DOHH2 (cell line): ENCODE results near the gene SRSF2.
"Not testable (repeated sequence)": the region's sequence is repeated elsewhere in the genome, so short reads cannot be mapped to it uniquely, and the experiment has no call there.

Experiments
- H3F3A ChIP-seq: fragments of 200-600 bp; sonication (generic), shearing (Covaris generic); 2 replicates; pipeline ENCODE4 v1.6.0; 2016; ENCODE audit warnings: antibody characterized with exemption, mild to moderate bottlenecking; ENCODE audit not compliant: control insufficient read depth, insufficient read depth
- H3K27ac ChIP-seq: fragments of 200-600 bp; sonication (generic); 2 replicates; pipeline ENCODE4 v1.5.1; 2014; ENCODE audit warnings: low read depth, mild to moderate bottlenecking, low read length, moderate library complexity
- H3K27me3 ChIP-seq: fragments of 200-600 bp; sonication (generic); 2 replicates; pipeline ENCODE4 v1.6.1; 2014; ENCODE audit warnings: mild to moderate bottlenecking, low read length, mixed read lengths; ENCODE audit not compliant: control insufficient read depth
- H3K36me3 ChIP-seq: fragments of 200-600 bp; sonication (generic); 2 replicates; pipeline ENCODE4 v1.6.1; 2014; ENCODE audit warnings: mild to moderate bottlenecking, low read length, moderate library complexity, mixed read lengths; ENCODE audit not compliant: control insufficient read depth
- H3K4me1 ChIP-seq: fragments of 200-600 bp; sonication (generic); 2 replicates; pipeline ENCODE4 v1.6.1; 2014; ENCODE audit warnings: mild to moderate bottlenecking, low read length, mixed read lengths; ENCODE audit not compliant: control insufficient read depth
- H3K4me2 ChIP-seq: fragments of 200-600 bp; sonication (generic); 2 replicates; pipeline ENCODE4 v1.6.0; 2014; ENCODE audit warnings: mild to moderate bottlenecking, low read length, moderate library complexity
- H3K4me3 ChIP-seq: fragments of 200-600 bp; sonication (generic); 2 replicates; pipeline ENCODE4 v1.5.1; 2014; ENCODE audit warnings: mild to moderate bottlenecking, low read length, mixed read lengths
- H3K79me2 ChIP-seq: fragments of 200-600 bp; sonication (generic); 2 replicates; pipeline ENCODE4 v1.6.1; 2014; ENCODE audit warnings: mild to moderate bottlenecking, low read length, mixed read lengths; ENCODE audit not compliant: control insufficient read depth
- H3K9me2 ChIP-seq: fragments of 200-600 bp; sonication (generic); replicated peaks from 2 replicates; pipeline ENCODE4 v1.6.1; 2014; ENCODE audit warnings: mild to moderate bottlenecking, low read length, mixed read lengths; ENCODE audit not compliant: control insufficient read depth
- H3K9me3 ChIP-seq: fragments of 200-600 bp; sonication (generic); 2 replicates; pipeline ENCODE4 v1.6.1; 2014; ENCODE audit warnings: antibody characterized with exemption, low read length, mixed read lengths; ENCODE audit not compliant: control insufficient read depth, insufficient read depth
- H4K20me1 ChIP-seq: fragments of 200-600 bp; sonication (generic); 2 replicates; pipeline ENCODE4 v1.6.0; 2014; ENCODE audit warnings: low read depth, mild to moderate bottlenecking, antibody characterized with exemption, low read length, moderate library complexity; ENCODE audit not compliant: control insufficient read depth, insufficient read depth
- EZH2phosphoT487 ChIP-seq: fragments of 200-600 bp; sonication (generic); IDR thresholded peaks from 2 replicates; pipeline ENCODE4 v1.6.1; 2017; ENCODE audit warnings: borderline replicate concordance, mild to moderate bottlenecking, antibody characterized with exemption, low read length, moderate library complexity, mixed read lengths
- TF ChIP-seq, protein P1 (sequence below): fragments of 200-600 bp; sonication (generic); IDR thresholded peaks from one replicate; pipeline ENCODE4 v1.5.1; 2014; ENCODE audit warnings: antibody characterized with exemption, mild to moderate bottlenecking, low read depth, low read length; ENCODE audit not compliant: poor library complexity, severe bottlenecking

SRSF2 gene

DNA sequence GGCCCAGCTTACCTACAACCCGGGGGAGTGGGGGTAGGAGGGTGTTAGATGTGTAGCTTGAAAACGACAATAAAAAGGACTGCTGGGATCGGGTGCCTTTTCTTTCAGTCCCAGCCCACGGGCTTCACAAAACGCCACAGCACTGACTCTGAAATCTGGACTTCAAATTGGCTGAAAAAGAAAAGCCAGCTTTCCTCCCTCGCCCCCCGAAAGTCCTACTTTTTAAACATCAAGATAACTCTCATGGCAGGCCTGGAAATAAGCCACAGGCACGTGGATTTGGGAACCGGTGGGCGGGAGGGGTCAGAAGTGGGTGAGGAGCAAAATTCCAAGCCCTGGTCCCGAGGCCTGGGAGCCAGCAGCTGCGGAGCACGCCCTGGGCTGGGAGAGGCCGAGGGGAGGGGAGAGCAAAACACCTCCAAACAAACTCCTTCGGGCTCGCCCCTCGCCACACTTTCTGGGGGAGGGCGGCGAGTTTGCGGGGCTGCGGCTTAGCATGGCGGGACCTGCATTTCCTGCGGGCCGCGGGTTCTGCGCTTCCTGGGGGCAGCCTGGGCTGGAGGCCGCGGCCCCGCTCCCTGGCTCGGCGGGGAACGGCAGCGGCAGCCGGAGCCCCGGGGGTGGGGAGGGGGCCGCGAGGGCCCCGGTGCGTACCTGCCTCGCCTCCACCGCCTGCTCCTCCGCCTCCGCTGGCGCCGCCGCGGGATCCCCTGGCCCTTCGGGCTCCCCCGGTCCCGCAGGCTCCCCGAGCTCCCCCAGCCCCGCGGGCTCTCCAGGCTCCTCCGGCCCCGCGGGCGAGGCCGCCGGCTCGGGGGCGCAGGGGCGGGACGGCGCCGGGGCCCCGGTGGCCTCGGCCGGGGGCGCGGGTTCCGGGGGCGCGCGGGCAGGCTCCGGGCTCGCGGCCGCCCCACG lies 26.9 kb downstream of the SRSF2 start:
- Histone ChIP-seq H3K36me3 (peaks cover 17% of the 10 kb centered on the region), H3K4me2 (peak overlapping the region; percentile 51)

GRCh38 chr17:76709077-76709950 lies 27.8 kb downstream of the SRSF2 start:
- Histone ChIP-seq H3F3A (peaks cover 7% of the 10 kb centered on the region), H3K4me2 (no peak overlapping the region; the same call in 1 of the 2 replicates), H3K4me3 (no peak overlapping the region), H3K9me3 (no peaks in the 10 kb centered on the region), H3K27me3 (peaks cover 27% of the 10 kb centered on the region), H3K27ac (no peak overlapping the region), H3K36me3 (peaks cover 13% of the 10 kb centered on the region; the same call in 1 of the 2 replicates), H4K20me1 (no peaks in the 10 kb centered on the region), H3K4me1 (peaks cover 7% of the 10 kb centered on the region), H3K79me2 (no peaks in the 10 kb centered on the region), H3K9me2 (no peaks in the 10 kb centered on the region)
- no peak for TF ChIP-seq EZH2phosphoT487
- TF ChIP-seq, protein P1, sequence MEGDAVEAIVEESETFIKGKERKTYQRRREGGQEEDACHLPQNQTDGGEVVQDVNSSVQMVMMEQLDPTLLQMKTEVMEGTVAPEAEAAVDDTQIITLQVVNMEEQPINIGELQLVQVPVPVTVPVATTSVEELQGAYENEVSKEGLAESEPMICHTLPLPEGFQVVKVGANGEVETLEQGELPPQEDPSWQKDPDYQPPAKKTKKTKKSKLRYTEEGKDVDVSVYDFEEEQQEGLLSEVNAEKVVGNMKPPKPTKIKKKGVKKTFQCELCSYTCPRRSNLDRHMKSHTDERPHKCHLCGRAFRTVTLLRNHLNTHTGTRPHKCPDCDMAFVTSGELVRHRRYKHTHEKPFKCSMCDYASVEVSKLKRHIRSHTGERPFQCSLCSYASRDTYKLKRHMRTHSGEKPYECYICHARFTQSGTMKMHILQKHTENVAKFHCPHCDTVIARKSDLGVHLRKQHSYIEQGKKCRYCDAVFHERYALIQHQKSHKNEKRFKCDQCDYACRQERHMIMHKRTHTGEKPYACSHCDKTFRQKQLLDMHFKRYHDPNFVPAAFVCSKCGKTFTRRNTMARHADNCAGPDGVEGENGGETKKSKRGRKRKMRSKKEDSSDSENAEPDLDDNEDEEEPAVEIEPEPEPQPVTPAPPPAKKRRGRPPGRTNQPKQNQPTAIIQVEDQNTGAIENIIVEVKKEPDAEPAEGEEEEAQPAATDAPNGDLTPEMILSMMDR, result no peak

More for the DNA sequence above, 26.9 kb downstream of the SRSF2 start:
- H3K4me1 ChIP-seq, result peaks cover 12% of the 10 kb centered on the region
- peak overlapping the region; percentile 47 for H3K4me3 ChIP-seq
- not testable (repeated sequence) for H3K27ac ChIP-seq, H3K9me3 ChIP-seq, H3K79me2 ChIP-seq, H3K9me2 ChIP-seq, H4K20me1 ChIP-seq, H3F3A ChIP-seq
- TF ChIP-seq EZH2phosphoT487, result peak; percentile 67; the same call in 1 of the 2 replicates
- H3K27me3 ChIP-seq, result peaks cover 27% of the 10 kb centered on the region

GRCh38 chr17:76707985-76708807 lies 28.9 kb downstream of the SRSF2 start:
- Histone ChIP-seq H3K4me2 (no peak overlapping the region), H3K4me3 (no peak overlapping the region), H3K79me2 (no peaks in the 10 kb centered on the region), H3F3A (peaks cover 7% of the 10 kb centered on the region), H3K4me1 (peaks cover 7% of the 10 kb centered on the region), H3K9me3 (no peaks in the 10 kb centered on the region), H4K20me1 (no peaks in the 10 kb centered on the region), H3K9me2 (no peaks in the 10 kb centered on the region), H3K36me3 (peaks cover 2% of the 10 kb centered on the region; the same call in 1 of the 2 replicates), H3K27ac (no peak overlapping the region), H3K27me3 (peaks cover 27% of the 10 kb centered on the region)
- TF ChIP-seq EZH2phosphoT487, result no peak
- TF ChIP-seq, protein P1, result peak; percentile 51
